Activated T-cell treated with anti-CD3 and anti-CD28 coated beads, Interleukin-2, amount 50 U/mL, for 4 hours (primary cell): Measurements from ENCODE around the gene TNFAIP6. TPM values are rescaled to one million over a fixed set of nuclear protein-coding genes. Genes with fewer than 3 reads are reported as not detected.

Experiments used
- ATAC-seq, 2 donors: fragments of 200-7000 bp; cut with Tn5 transposase; one replicate each; pipeline ENCODE4 v1.10.0; 2021
- DNase-seq: peaks from one replicate; pipeline ENCODE4 v3.0.0-alpha.2; 2020
- H3K27me3 Mint-ChIP-seq: one replicate; pipeline ENCODE4 v1.8.0; 2021; ENCODE audit warnings: low read depth, mixed read lengths
- H3K36me3 Mint-ChIP-seq: one replicate; pipeline ENCODE4 v1.8.0; 2022; ENCODE audit warnings: mixed read lengths; ENCODE audit not compliant: insufficient read depth
- H3K4me1 Mint-ChIP-seq: one replicate; pipeline ENCODE4 v1.8.0; 2021; ENCODE audit warnings: low read depth, mixed read lengths
- H3K4me3 Mint-ChIP-seq: one replicate; pipeline ENCODE4 v1.8.0; 2021; ENCODE audit warnings: mild to moderate bottlenecking, moderate library complexity, mixed read lengths
- H3K9me3 Mint-ChIP-seq: one replicate; pipeline ENCODE4 v1.8.0; 2021; ENCODE audit warnings: mixed read lengths
- total RNA-seq, 3 donors: library from RNA; stranded (reverse); gene quantifications; one replicate each; pipeline ENCODE4 v1.2.1, GENCODE V29; 2021

The TNFAIP6 gene
- total RNA-seq, 3 donors from 2014 or later, result not detected

GRCh38 chr2:151422917-151423439 is 65.6 kb downstream of the TNFAIP6 start:
- Mint-ChIP-seq H3K36me3 (peaks cover 44% of the 10 kb centered on the region), H3K4me3 (no peak overlapping the region), H3K4me1 (peaks cover 35% of the 10 kb centered on the region), H3K27me3 (no peaks in the 10 kb centered on the region), H3K9me3 (no peaks in the 10 kb centered on the region)
- ATAC-seq (peak; percentile 56 to 67), DNase-seq (no peak)

GRCh38 chr2:151423760-151424159 is 66.4 kb downstream of the TNFAIP6 start:
- Mint-ChIP-seq H3K27me3 (no peaks in the 10 kb centered on the region), H3K36me3 (peaks cover 48% of the 10 kb centered on the region), H3K4me3 (peak overlapping the region; percentile 45), H3K9me3 (no peaks in the 10 kb centered on the region), H3K4me1 (peaks cover 39% of the 10 kb centered on the region)
- ATAC-seq (peak; percentile 60 to 71), DNase-seq (no peak)

Other genes starting within 250 kb of the TNFAIP6 start
- 1 to 10 TPM in 1 of 3 donors, under 1 TPM in 2; 0.73 to 1.4 (median 0.76) TPM for gene RBM43, start 95.7 kb upstream of the TNFAIP6 start, total RNA-seq
- 10 to 100 TPM; 22.4 to 26.2 (median 22.4) TPM for gene NMI, start 67.9 kb upstream of the TNFAIP6 start, total RNA-seq
- gene RIF1, start 52.3 kb downstream of the TNFAIP6 start, total RNA-seq, result 10 to 100 TPM; 63.6 to 68.9 (median 64.1) TPM